ENCODE measurements around the gene DKK3. TPM values are rescaled to one million over a fixed set of nuclear protein-coding genes. Genes with fewer than 3 reads are reported as not detected.

The DKK3 gene
- total RNA-seq, 3 donors from 2014 or later: 0.34 to 0.51 (median 0.35) TPM

DNA sequence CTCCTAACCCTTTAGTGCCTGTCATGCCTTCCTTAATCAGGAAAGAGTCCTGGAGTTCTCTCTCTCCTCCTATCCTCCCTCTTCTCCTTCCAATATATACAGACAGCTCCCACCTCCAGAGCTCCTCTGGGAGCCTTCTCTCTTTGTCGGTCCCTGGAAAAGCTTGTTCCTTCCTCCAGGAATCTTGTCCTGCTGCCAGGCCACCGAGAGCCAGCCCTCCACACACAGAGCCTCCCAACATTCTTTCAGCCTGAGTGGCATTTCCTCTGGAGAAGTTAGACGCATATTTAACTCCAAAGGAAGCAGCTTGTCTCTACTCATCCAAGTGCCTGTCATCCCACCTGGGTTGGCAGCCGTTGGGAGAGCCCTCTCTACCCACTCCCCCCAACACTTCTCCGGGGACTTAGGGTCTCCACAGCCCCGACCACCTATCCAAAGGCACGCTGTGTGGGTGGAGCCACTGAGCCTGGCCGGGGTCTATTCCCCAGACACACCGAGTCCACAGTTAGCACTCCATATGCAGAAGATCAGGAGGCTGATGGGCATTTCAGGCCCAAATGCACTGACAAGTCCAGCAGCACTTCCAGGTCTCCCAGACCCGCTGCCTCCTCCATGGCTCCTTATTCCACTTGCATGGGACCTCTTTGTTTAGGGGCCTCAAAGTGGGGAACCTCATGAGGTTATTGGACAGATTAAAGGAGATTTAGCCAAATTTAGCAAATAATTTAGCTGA, 31.1 kb downstream of the DKK3 start:
- Mint-ChIP-seq H3K9me3 (no peaks in the 10 kb centered on the region), H3K4me3 (no peak overlapping the region), H3K4me1 (ENCODE audit: low read depth) (peaks cover 13% of the 10 kb centered on the region), H3K36me3 (ENCODE audit: insufficient read depth) (no peaks in the 10 kb centered on the region), H3K27me3 (ENCODE audit: low read depth) (no peaks in the 10 kb centered on the region)
- ATAC-seq: no peak
- DNase-seq: no peak

DNA sequence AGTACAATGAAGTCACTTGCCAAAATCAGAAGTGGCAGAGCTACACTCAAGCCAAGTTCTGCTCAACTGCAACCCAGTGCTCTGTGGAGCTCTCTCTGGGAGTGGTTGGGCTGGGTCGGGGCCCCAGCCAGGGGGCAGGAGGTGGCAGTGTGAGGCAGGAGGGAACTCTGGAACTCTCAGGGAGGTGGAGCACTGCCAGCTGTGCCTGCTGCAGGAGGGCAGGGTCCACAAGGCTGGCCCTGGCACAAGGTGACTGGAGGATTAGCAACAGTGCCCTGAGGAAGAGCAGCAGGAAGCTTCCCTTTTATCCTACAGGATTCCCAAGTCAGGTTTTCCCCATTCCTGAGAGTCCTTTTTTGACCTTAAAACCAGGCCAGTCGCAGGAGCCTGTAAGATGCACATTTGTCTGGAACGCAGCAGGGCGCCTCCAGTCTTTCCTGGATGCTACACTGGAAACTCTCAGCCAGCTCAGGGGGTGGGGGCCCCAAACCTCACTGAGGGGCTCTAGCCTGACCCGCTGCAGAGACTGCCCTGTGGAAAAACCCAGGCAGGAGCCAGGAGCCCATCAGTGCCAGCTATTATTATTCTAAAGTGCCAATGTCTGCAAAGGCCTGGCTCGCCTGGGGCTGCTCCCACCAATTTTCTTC, 31.8 kb downstream of the DKK3 start:
- Mint-ChIP-seq H3K4me3 (no peak overlapping the region), H3K9me3 (no peaks in the 10 kb centered on the region), H3K36me3 (ENCODE audit: insufficient read depth) (no peaks in the 10 kb centered on the region), H3K4me1 (ENCODE audit: low read depth) (peaks cover 13% of the 10 kb centered on the region), H3K27me3 (ENCODE audit: low read depth) (no peaks in the 10 kb centered on the region)
- DNase-seq (no peak), ATAC-seq (no peak)

DNA sequence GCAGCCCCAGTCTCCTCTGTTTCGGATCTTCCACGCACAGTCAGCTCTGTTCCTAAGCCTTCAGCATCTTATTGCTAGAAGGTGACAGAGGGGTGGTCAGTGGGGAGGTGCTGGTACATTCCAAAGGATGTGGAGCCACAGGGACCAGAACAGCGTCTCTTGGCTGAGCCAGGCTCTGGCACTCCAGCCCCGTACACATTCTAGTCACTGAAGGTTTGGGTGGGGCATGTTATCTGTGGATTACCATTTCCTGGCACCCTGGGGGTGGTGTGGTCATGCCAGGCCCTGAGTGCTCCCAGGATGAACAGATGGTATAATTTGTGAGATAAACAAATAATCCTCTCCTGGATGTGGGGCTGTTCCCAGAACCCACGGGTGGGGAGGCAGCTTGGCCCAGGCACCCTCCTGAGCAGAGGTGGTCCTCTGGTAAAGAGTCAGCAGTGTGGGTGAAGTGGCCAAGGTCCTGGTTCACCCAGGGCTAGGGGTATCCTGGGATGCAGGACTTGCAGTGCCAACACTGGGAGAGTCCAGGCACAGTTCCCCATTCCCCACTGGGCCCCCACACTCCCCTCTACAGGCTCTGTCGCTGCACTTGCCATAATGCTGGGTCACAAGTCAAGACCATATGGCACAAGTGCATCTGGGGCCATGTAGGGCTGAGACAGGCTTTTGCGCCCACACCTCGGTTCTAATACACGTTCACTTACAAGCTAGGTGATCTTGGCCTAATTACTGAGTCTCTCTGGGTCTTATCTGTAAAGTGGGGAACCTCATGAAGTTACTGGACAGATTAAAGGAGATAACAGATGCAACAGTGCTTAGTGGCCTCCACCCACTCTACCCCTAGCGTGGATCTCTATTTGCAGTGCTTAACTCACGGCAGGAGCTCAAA, 33.0 kb downstream of the DKK3 start:
- Mint-ChIP-seq H3K4me3 (no peak overlapping the region), H3K9me3 (no peaks in the 10 kb centered on the region), H3K4me1 (ENCODE audit: low read depth) (peaks cover 13% of the 10 kb centered on the region), H3K27me3 (ENCODE audit: low read depth) (no peaks in the 10 kb centered on the region), H3K36me3 (ENCODE audit: insufficient read depth) (no peaks in the 10 kb centered on the region)
- ATAC-seq (peak in 1 of 2 donors; percentile 27), DNase-seq (no peak)

DNA sequence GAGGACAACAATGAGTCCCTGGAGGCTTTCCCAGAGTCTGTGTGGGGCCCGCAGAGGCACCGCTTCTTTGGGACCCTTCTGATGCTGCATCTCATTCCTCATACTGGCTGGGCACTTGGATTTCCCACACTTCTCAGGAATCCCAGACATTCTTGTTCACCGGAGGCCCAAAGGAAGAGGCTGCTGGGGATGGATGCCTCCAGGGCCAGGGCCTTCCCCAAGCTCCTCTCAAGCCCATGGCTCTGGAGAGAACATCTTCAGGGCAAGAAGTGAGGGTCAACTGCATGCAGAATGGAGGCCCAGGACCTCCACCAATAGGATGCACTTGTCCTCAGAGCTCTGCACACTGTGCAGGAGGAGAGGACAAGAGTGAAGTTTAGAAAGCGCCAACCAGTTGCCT, 34.6 kb downstream of the DKK3 start:
- Mint-ChIP-seq H3K27me3 (ENCODE audit: low read depth) (no peaks in the 10 kb centered on the region), H3K4me3 (no peak overlapping the region), H3K9me3 (no peaks in the 10 kb centered on the region), H3K4me1 (ENCODE audit: low read depth) (peaks cover 13% of the 10 kb centered on the region), H3K36me3 (ENCODE audit: insufficient read depth) (no peaks in the 10 kb centered on the region)
- no peak for DNase-seq
- no peak for ATAC-seq

DNA sequence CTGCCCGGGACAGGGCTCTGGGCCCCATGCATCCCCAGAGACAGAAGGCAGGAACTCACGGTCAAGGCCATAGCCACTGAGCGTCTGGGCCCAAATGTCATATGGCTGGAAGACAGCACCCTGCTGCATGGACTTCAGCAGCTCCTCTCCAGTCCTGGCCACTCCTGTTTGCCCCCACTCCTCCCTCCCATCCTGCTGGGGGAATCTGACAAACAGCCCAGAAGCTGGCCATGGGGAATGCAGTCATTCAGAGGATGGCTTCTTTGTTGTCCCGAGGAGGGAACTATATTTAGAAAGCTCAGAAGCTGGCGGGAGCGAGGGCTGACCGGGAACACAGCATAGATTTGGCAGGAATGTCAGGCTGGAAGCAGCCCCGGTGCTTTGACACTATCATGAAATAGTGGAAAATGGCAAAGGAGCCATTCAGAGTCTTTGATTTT, 35.0 kb downstream of the DKK3 start:
- DNase-seq (no peak), ATAC-seq (no peak)
- Mint-ChIP-seq H3K4me1 (ENCODE audit: low read depth) (peaks cover 13% of the 10 kb centered on the region), H3K9me3 (no peaks in the 10 kb centered on the region), H3K4me3 (no peak overlapping the region), H3K36me3 (ENCODE audit: insufficient read depth) (no peaks in the 10 kb centered on the region), H3K27me3 (ENCODE audit: low read depth) (no peaks in the 10 kb centered on the region)

DNA sequence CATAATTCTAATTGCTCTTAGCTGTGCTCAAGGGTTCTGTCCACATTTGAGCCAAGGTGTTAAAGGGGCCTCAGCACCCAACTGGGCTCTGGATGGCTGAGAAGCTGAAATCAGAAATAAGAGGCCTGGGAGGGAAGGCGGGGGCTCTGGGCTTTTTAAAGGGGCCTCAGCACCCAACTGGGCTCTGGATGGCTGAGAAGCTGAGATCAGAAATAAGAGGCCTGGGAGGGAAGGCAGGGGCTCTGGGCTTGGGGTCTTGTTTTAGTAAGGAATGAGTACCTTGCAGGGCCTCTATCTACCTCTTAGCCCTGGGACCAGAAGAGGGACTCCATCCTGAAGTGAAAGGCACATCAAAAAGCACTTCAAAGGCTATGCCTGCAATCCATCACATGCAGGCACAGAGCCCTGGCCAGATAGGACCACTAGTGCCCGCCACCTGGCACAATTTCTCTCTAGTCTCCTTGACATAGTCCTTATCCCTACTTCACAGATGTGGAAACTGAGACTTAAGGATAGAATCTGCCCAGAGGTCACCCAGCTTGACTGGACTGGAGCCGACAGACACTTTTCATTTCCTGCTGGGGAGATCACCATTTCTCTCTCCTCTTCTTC, 35.6 kb downstream of the DKK3 start:
- H3K4me1 Mint-ChIP-seq (ENCODE audit: low read depth): peaks cover 13% of the 10 kb centered on the region
- no peak for ATAC-seq
- no peaks in the 10 kb centered on the region for H3K9me3 Mint-ChIP-seq
- DNase-seq: no peak
- no peaks in the 10 kb centered on the region for H3K36me3 Mint-ChIP-seq (ENCODE audit: insufficient read depth)
- H3K27me3 Mint-ChIP-seq (ENCODE audit: low read depth): no peaks in the 10 kb centered on the region
- no peak overlapping the region for H3K4me3 Mint-ChIP-seq

DNA sequence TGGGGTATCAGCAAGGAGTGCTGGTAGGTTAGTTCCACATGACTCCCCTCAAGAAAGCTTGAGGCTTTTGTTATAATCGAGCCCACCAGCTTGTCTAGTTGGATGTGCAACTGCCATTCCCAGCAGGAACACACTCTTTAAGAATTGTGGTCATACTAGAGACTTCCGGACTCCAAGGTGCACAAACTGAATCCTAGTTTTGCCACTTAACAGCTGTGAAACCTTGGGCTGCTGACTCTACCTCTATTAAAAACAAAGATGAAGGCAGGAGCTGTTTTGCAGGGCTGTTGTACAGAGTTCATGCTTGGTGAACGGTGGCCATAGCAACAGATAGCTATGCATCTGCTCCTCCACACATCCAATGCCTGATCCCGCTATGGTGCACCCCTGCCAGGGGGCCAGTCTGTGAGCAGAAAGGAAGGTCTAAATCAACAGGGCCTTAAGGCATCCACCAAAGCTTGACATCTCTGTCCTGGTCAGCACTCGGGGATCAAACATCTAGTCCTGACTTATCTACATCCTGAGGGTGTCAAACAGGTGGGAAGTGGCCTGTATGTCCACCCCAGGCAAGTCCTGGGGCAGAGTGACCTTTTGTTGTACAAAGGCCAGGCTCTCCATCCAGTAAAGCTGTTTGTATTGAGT, 36.4 kb downstream of the DKK3 start:
- no peak for DNase-seq
- H3K4me1 Mint-ChIP-seq (ENCODE audit: low read depth): peaks cover 13% of the 10 kb centered on the region

DNA sequence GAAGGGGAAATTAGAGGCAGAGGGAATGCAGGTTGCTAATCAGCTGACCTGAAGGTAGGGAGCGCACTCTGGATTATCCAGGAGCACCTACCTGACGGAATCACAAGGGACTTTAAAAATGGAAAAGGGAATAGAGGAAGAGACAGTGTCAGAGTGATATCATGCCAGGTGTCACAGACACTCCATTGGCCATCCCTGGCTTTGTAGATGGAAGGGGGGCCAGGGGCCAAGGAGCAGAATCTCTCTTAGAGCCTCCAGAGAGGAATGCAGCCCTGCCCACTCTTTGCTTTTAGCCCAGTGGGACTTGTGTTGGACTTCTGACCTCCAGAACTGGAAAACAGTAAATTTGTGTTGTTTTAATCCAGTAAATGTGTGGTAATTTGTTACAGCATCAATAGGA, 37.9 kb downstream of the DKK3 start:
- Mint-ChIP-seq H3K27me3 (ENCODE audit: low read depth) (no peaks in the 10 kb centered on the region), H3K36me3 (ENCODE audit: insufficient read depth) (no peaks in the 10 kb centered on the region), H3K4me1 (ENCODE audit: low read depth) (peaks cover 10% of the 10 kb centered on the region), H3K9me3 (no peaks in the 10 kb centered on the region), H3K4me3 (no peak overlapping the region)
- ATAC-seq (no peak), DNase-seq (no peak)

More for the DNA sequence above, 36.4 kb downstream of the DKK3 start:
- no peaks in the 10 kb centered on the region for H3K36me3 Mint-ChIP-seq (ENCODE audit: insufficient read depth)
- H3K9me3 Mint-ChIP-seq: no peaks in the 10 kb centered on the region
- H3K27me3 Mint-ChIP-seq (ENCODE audit: low read depth): no peaks in the 10 kb centered on the region
- ATAC-seq: no peak
- H3K4me3 Mint-ChIP-seq: no peak overlapping the region

DNA sequence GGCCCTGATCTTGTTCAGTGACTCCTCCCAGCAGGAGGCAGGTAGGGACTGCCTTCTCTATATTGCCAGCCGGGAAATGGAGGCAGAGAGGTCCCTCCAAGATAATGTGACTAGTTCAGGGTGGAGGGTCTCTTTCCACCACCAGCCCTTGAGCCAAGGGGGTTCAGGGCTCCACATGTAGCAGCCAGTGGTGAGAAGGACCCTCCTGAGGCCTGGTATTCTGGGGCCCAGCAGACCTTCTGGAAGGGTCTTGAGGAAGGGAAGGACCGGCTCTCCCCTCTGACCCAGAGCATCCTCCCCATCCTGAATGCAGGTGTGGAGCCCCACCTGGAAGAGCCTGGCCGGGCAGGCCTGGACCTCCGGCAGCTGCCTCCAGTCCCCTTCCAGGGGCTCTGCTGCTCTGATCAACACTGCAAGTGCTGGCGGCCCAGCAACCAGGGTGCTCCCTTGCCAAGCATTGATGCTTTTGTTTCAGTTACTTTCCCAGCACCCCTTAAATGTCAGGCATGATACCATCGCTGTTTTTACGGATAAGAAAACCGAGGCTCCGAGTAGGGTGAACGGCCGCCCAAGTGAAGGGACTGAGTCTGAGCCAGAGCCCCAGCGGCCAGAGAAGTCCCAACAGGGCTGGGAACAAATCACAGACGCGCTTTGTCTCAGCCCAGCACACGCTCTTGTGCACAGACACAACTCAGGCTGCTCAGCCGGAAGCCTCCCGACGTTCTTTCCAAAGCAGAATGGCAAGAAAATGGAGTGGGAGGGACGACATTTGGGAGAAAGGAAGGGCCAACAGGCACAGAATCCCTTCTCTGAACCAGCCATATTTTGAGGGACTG, 38.8 kb downstream of the DKK3 start:
- H3K36me3 Mint-ChIP-seq (ENCODE audit: insufficient read depth): no peaks in the 10 kb centered on the region
- DNase-seq (no peak), ATAC-seq (no peak)
- H3K4me1 Mint-ChIP-seq (ENCODE audit: low read depth): peaks cover 1% of the 10 kb centered on the region
- H3K4me3 Mint-ChIP-seq: no peak overlapping the region
- H3K27me3 Mint-ChIP-seq (ENCODE audit: low read depth): no peaks in the 10 kb centered on the region
- no peaks in the 10 kb centered on the region for H3K9me3 Mint-ChIP-seq

DNA sequence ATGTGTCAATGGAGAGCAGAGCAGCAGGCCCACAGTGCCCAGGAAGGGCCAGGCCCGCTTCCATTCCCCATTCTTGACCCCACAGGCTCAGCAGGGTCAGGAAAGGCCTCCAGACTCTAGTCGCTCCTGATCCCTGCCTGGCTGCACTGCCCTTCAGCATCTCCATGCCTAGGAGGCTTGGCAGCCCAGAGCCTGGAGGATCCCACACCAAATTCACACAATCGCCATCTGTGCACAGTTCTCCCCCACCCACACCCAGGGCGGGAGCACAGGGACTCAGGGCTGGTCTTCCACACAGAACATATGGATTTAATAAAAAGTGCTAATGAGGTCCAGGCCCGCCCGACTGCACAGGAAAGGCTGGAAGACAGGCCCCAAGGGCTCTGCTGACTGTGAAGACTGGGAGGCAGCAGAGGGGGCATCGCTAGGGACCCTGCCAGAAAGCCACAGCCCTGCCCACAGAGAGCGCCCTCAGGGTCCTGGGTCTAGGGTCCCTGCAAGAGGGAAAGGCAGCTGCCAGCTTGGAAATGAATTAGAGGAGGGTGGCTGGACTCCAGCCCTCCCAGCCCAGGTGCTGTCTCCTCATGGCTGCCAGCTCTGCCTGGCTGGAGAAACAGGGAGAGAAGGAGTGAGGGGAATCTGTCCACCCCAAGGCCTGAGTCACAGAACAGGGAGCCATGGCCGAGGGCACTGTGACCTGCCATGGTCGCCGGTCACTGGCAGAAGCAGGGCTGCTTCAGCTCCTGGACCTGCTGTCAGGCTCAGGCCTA, 39.7 kb downstream of the DKK3 start:
- no peaks in the 10 kb centered on the region for H3K27me3 Mint-ChIP-seq (ENCODE audit: low read depth)
- H3K36me3 Mint-ChIP-seq (ENCODE audit: insufficient read depth): no peaks in the 10 kb centered on the region
- DNase-seq (no peak), ATAC-seq (no peak)
- no peaks in the 10 kb centered on the region for H3K9me3 Mint-ChIP-seq
- H3K4me1 Mint-ChIP-seq (ENCODE audit: low read depth): no peaks in the 10 kb centered on the region
- H3K4me3 Mint-ChIP-seq: no peak overlapping the region

DNA sequence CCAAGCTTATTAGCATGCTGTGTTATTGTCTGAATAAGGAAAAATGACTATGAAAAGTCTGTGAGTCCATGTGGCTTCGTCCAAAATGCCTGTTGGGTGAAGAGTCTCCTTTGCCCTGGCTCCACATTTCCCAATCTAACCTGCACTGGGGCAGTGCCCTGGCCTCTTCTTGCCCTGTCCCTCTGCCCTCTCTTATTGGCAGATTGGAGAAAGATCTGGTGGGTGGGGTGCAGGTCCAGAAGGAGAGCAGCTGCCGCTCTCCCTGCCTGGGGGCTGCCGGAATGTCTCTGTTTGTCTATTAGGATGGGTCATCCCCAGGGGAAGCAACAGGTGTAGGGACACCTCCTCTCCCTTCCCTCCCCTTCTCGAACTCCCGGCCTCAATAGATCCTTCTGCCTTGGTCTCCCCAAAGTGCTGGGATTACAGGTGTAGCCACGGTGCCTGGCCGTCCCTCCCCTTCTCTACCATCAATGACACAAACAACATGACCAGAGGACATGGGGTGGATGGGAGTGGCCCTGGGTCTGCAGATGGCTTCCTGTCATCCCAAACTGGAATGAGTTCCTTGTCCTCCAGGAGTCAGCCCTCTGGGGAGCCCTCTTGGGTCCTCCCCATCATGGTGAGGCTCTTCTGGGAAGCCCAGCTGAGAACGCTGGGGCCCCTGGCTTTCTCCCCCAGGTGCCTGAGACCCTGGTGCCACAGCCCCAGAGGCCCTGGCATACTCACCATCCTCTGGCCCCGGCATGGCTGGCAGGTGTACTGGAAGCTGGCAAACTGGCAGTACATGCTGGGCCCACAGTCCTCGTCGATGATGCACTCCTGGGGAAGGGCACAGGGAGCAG, 40.5 kb downstream of the DKK3 start:
- Mint-ChIP-seq H3K27me3 (ENCODE audit: low read depth) (no peaks in the 10 kb centered on the region), H3K36me3 (ENCODE audit: insufficient read depth) (no peaks in the 10 kb centered on the region), H3K9me3 (no peaks in the 10 kb centered on the region), H3K4me1 (ENCODE audit: low read depth) (no peaks in the 10 kb centered on the region), H3K4me3 (no peak overlapping the region)
- ATAC-seq: no peak
- no peak for DNase-seq
